ENCODE data around the gene MDN1.
A peak's percentile ranks its signal among the peaks of the same experiment; 100 is the strongest.

The MDN1 gene

DNA sequence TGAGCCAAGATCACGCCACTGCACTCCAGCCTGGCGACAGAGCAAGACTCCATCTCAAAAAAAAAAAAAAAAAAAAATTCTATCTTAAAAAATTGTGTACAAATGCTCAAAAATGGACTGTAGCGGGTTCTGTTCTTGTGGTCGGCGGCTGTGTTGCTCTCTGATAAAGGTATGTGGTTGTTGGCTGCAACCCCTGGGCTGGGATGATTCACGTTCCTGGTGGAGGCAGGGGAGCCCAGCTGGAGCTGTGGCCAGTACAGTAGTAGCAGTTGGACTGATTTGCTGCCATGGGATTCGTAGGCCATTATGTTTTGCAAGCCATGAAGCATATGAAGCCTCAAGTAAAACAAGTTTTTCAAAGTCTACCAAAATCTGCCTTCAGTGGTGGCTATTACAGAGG lies 22.3 kb downstream of the MDN1 start:
- Histone ChIP-seq H2AFZ (ENCODE audit: low read depth, low read length) (no peak overlapping the region), H2AK5ac (ENCODE audit: low read length, severe bottlenecking) (no peak overlapping the region), H2BK120ac (ENCODE audit: low read depth, low read length) (no peak overlapping the region), H3K18ac (ENCODE audit: low read depth in 1 of 2, low read length in 2 of 2) (no peak overlapping the region), H2BK12ac (ENCODE audit: low read length in 2 of 2) (no peak overlapping the region), H3K27ac (ENCODE audit: low read length, poor library complexity, severe bottlenecking) (no peak overlapping the region), H3K4me1 (ENCODE audit: control insufficient read depth, insufficient read depth, low read depth, low read length) (peaks cover 7% of the 10 kb centered on the region), H3K4ac (ENCODE audit: low read depth in 1 of 2, low read length in 2 of 2) (no peak overlapping the region), H3K4me2 (ENCODE audit: low read length, poor library complexity, severe bottlenecking) (no peak overlapping the region), H2BK15ac (ENCODE audit: low read depth, poor library complexity, severe bottlenecking) (no peak overlapping the region), H3K9ac (ENCODE audit: low read length) (no peak overlapping the region), H2BK5ac (ENCODE audit: low read depth, low read length, poor library complexity, severe bottlenecking) (no peak overlapping the region), H3K23ac (ENCODE audit: low read length in 2 of 2) (no peak overlapping the region), H3K14ac (ENCODE audit: low read length in 2 of 2) (no peak overlapping the region), H3K27me3 (ENCODE audit: control insufficient read depth in 1 of 2, insufficient read depth in 1 of 2, low read length in 2 of 2) (no peaks in the 10 kb centered on the region), H3K79me1 (replicated peaks; ENCODE audit: low read length, poor library complexity, severe bottlenecking) (peaks cover 17% of the 10 kb centered on the region), H4K91ac (ENCODE audit: low read length) (no peak overlapping the region), H4K8ac (ENCODE audit: low read length) (peak overlapping the region; percentile 19), H3K9me3 (ENCODE audit: control insufficient read depth, low read length) (no peaks in the 10 kb centered on the region), H3K36me3 (ENCODE audit: control insufficient read depth in 1 of 2, insufficient read depth in 2 of 2, low read depth in 1 of 2, low read length in 2 of 2) (peaks cover 9 to 44% of the 10 kb centered on the region in 2 experiments), H3K4me3 (ENCODE audit: insufficient read depth in 1 of 2, low read depth in 1 of 2, low read length in 2 of 2) (no peak overlapping the region)
- DNase-seq = no peak
- 93% methylated on average over 5 of the region's 7 CpGs for WGBS

- H2BK15ac ChIP-seq (ENCODE audit: low read depth, poor library complexity, severe bottlenecking) = no peak overlapping the region
- no peak overlapping the region for H2AFZ ChIP-seq (ENCODE audit: low read depth, low read length)
Measured at GRCh38 chr6:89794324-89794723, 25.3 kb downstream of the MDN1 start.

GRCh38 chr6:89793586-89793985 lies 26.0 kb downstream of the MDN1 start:
- Histone ChIP-seq H2AK5ac (ENCODE audit: low read length, severe bottlenecking) (no peak overlapping the region), H3K4ac (ENCODE audit: low read depth in 1 of 2, low read length in 2 of 2) (no peak overlapping the region), H3K4me3 (ENCODE audit: insufficient read depth in 1 of 2, low read depth in 1 of 2, low read length in 2 of 2) (no peak overlapping the region), H3K23ac (ENCODE audit: low read length in 2 of 2) (no peak overlapping the region), H3K79me1 (replicated peaks; ENCODE audit: low read length, poor library complexity, severe bottlenecking) (peaks cover 9% of the 10 kb centered on the region), H4K8ac (ENCODE audit: low read length) (no peak overlapping the region), H3K36me3 (ENCODE audit: control insufficient read depth in 1 of 2, insufficient read depth in 2 of 2, low read depth in 1 of 2, low read length in 2 of 2) (peaks cover 9 to 51% of the 10 kb centered on the region in 2 experiments), H3K4me2 (ENCODE audit: low read length, poor library complexity, severe bottlenecking) (no peak overlapping the region), H3K18ac (ENCODE audit: low read depth in 1 of 2, low read length in 2 of 2) (no peak overlapping the region), H4K91ac (ENCODE audit: low read length) (no peak overlapping the region), H2BK120ac (ENCODE audit: low read depth, low read length) (no peak overlapping the region), H2BK12ac (ENCODE audit: low read length in 2 of 2) (no peak overlapping the region), H3K27me3 (ENCODE audit: control insufficient read depth in 1 of 2, insufficient read depth in 1 of 2, low read length in 2 of 2) (no peaks in the 10 kb centered on the region), H3K14ac (ENCODE audit: low read length in 2 of 2) (no peak overlapping the region), H3K9ac (ENCODE audit: low read length) (no peak overlapping the region), H2BK15ac (ENCODE audit: low read depth, poor library complexity, severe bottlenecking) (no peak overlapping the region), H3K27ac (ENCODE audit: low read length, poor library complexity, severe bottlenecking) (no peak overlapping the region), H3K4me1 (ENCODE audit: control insufficient read depth, insufficient read depth, low read depth, low read length) (peaks cover 7% of the 10 kb centered on the region), H2AFZ (ENCODE audit: low read depth, low read length) (no peak overlapping the region), H2BK5ac (ENCODE audit: low read depth, low read length, poor library complexity, severe bottlenecking) (no peak overlapping the region), H3K9me3 (ENCODE audit: control insufficient read depth, low read length) (no peaks in the 10 kb centered on the region)
- no peak for DNase-seq
- 94% methylated on average over 3 of the region's 3 CpGs for WGBS

More at GRCh38 chr6:89794324-89794723, 25.3 kb downstream of the MDN1 start:
- Histone ChIP-seq H3K9ac (ENCODE audit: low read length) (no peak overlapping the region), H3K4ac (ENCODE audit: low read depth in 1 of 2, low read length in 2 of 2) (no peak overlapping the region), H3K36me3 (ENCODE audit: control insufficient read depth in 1 of 2, insufficient read depth in 2 of 2, low read depth in 1 of 2, low read length in 2 of 2) (peaks cover 13 to 50% of the 10 kb centered on the region in 2 experiments), H2AK5ac (ENCODE audit: low read length, severe bottlenecking) (no peak overlapping the region), H2BK5ac (ENCODE audit: low read depth, low read length, poor library complexity, severe bottlenecking) (no peak overlapping the region), H2BK120ac (ENCODE audit: low read depth, low read length) (no peak overlapping the region), H4K91ac (ENCODE audit: low read length) (no peak overlapping the region), H3K18ac (ENCODE audit: low read depth in 1 of 2, low read length in 2 of 2) (no peak overlapping the region), H4K8ac (ENCODE audit: low read length) (no peak overlapping the region), H3K14ac (ENCODE audit: low read length in 2 of 2) (no peak overlapping the region), H3K4me3 (ENCODE audit: insufficient read depth in 1 of 2, low read depth in 1 of 2, low read length in 2 of 2) (no peak overlapping the region), H3K27me3 (ENCODE audit: control insufficient read depth in 1 of 2, insufficient read depth in 1 of 2, low read length in 2 of 2) (no peaks in the 10 kb centered on the region), H2BK12ac (ENCODE audit: low read length in 2 of 2) (no peak overlapping the region), H3K23ac (ENCODE audit: low read length in 2 of 2) (no peak overlapping the region), H3K9me3 (ENCODE audit: control insufficient read depth, low read length) (no peaks in the 10 kb centered on the region), H3K79me1 (replicated peaks; ENCODE audit: low read length, poor library complexity, severe bottlenecking) (peaks cover 13% of the 10 kb centered on the region), H3K4me2 (ENCODE audit: low read length, poor library complexity, severe bottlenecking) (no peak overlapping the region), H3K27ac (ENCODE audit: low read length, poor library complexity, severe bottlenecking) (no peak overlapping the region), H3K4me1 (ENCODE audit: control insufficient read depth, insufficient read depth, low read depth, low read length) (peaks cover 7% of the 10 kb centered on the region)
- no peak for DNase-seq
- 91% methylated on average over 4 of the region's 6 CpGs for WGBS

GRCh38 chr6:89792881-89793280 lies 26.7 kb downstream of the MDN1 start:
- H3K27me3 ChIP-seq (ENCODE audit: control insufficient read depth in 1 of 2, insufficient read depth in 1 of 2, low read length in 2 of 2) = no peaks in the 10 kb centered on the region
- peaks cover 7% of the 10 kb centered on the region for H3K4me1 ChIP-seq (ENCODE audit: control insufficient read depth, insufficient read depth, low read depth, low read length)
- DNase-seq = peak; percentile 44
- no peak overlapping the region for H2BK5ac ChIP-seq (ENCODE audit: low read depth, low read length, poor library complexity, severe bottlenecking)
- H2AFZ ChIP-seq (ENCODE audit: low read depth, low read length) = no peak overlapping the region
- no peak overlapping the region for H3K4me2 ChIP-seq (ENCODE audit: low read length, poor library complexity, severe bottlenecking)
- H2BK15ac ChIP-seq (ENCODE audit: low read depth, poor library complexity, severe bottlenecking) = no peak overlapping the region
- no peak overlapping the region for H4K91ac ChIP-seq (ENCODE audit: low read length)
- H3K79me1 ChIP-seq (replicated peaks; ENCODE audit: low read length, poor library complexity, severe bottlenecking) = peaks cover 12% of the 10 kb centered on the region
- no peak overlapping the region for H2BK12ac ChIP-seq (ENCODE audit: low read length in 2 of 2)
- H3K4me3 ChIP-seq (ENCODE audit: insufficient read depth in 1 of 2, low read depth in 1 of 2, low read length in 2 of 2) = no peak overlapping the region
- no peak overlapping the region for H3K18ac ChIP-seq (ENCODE audit: low read depth in 1 of 2, low read length in 2 of 2)
- 59% methylated on average over 2 of the region's 2 CpGs for WGBS
- no peak overlapping the region for H3K23ac ChIP-seq (ENCODE audit: low read length in 2 of 2)
- no peak overlapping the region for H3K4ac ChIP-seq (ENCODE audit: low read depth in 1 of 2, low read length in 2 of 2)
- H3K9me3 ChIP-seq (ENCODE audit: control insufficient read depth, low read length) = no peaks in the 10 kb centered on the region
- no peak overlapping the region for H3K14ac ChIP-seq (ENCODE audit: low read length in 2 of 2)
- no peak overlapping the region for H2BK120ac ChIP-seq (ENCODE audit: low read depth, low read length)
- no peak overlapping the region for H2AK5ac ChIP-seq (ENCODE audit: low read length, severe bottlenecking)
- no peak overlapping the region for H4K8ac ChIP-seq (ENCODE audit: low read length)
- no peak overlapping the region for H3K9ac ChIP-seq (ENCODE audit: low read length)
- H3K36me3 ChIP-seq (ENCODE audit: control insufficient read depth in 1 of 2, insufficient read depth in 2 of 2, low read depth in 1 of 2, low read length in 2 of 2) = peaks cover 9 to 58% of the 10 kb centered on the region in 2 experiments
- H3K27ac ChIP-seq (ENCODE audit: low read length, poor library complexity, severe bottlenecking) = no peak overlapping the region
